ENCODE results near the gene ANKRD1.

The ANKRD1 gene

GRCh38 chr10:90968328-90969081 lies 47.6 kb upstream of the ANKRD1 start:
- Histone ChIP-seq H2AFZ (ENCODE audit: low read depth, low read length) (no peak overlapping the region), H3K4me2 (ENCODE audit: insufficient read depth, low read length) (no peak overlapping the region), H3K27me3 (ENCODE audit: insufficient read depth, low read length, poor library complexity) (no peaks in the 10 kb centered on the region), H4K20me1 (ENCODE audit: insufficient read depth, low read length) (no peaks in the 10 kb centered on the region), H3K9ac (ENCODE audit: low read depth, low read length) (no peak overlapping the region), H3K27ac (ENCODE audit: low read length) (peak overlapping the region; percentile 70), H3K36me3 (ENCODE audit: insufficient read depth, low read length) (peaks cover 24% of the 10 kb centered on the region), H3K79me2 (ENCODE audit: insufficient read depth, low read length) (peaks cover 17% of the 10 kb centered on the region), H3K4me1 (ENCODE audit: insufficient read depth, low read length) (peaks cover 66% of the 10 kb centered on the region), H3K4me3 (ENCODE audit: low read depth in 1 of 2, low read length in 2 of 2) (no peak overlapping the region), H3K9me3 (ENCODE audit: insufficient read depth, low read length, severe bottlenecking) (no peaks in the 10 kb centered on the region)
- TF ChIP-seq EZH2 (IDR thresholded peaks at IDR 0.05; ENCODE audit: borderline replicate concordance, low read depth, low read length, severe bottlenecking) (no peak), CTCF (IDR thresholded peaks at IDR 0.05; ENCODE audit: borderline replicate concordance, extremely low read depth, low read length, poor library complexity, severe bottlenecking) (no peak)
- DNase-seq (no peak), ATAC-seq (ENCODE audit: insufficient read depth, low read depth) (no peak)

- ATAC-seq (ENCODE audit: insufficient read depth, low read depth) (no peak), DNase-seq (no peak)
- peaks cover 62% of the 10 kb centered on the region for H3K4me1 ChIP-seq (ENCODE audit: insufficient read depth, low read length)
- no peak for TF ChIP-seq EZH2 (IDR thresholded peaks at IDR 0.05; ENCODE audit: borderline replicate concordance, low read depth, low read length, severe bottlenecking)
- no peak for TF ChIP-seq CTCF (IDR thresholded peaks at IDR 0.05; ENCODE audit: borderline replicate concordance, extremely low read depth, low read length, poor library complexity, severe bottlenecking)
- no peak overlapping the region for H2AFZ ChIP-seq (ENCODE audit: low read depth, low read length)
- H3K79me2 ChIP-seq (ENCODE audit: insufficient read depth, low read length) = peaks cover 14% of the 10 kb centered on the region
- no peak overlapping the region for H3K4me2 ChIP-seq (ENCODE audit: insufficient read depth, low read length)
- H4K20me1 ChIP-seq (ENCODE audit: insufficient read depth, low read length) = no peaks in the 10 kb centered on the region
- H3K27ac ChIP-seq (ENCODE audit: low read length) = peak overlapping the region; percentile 70
- H3K27me3 ChIP-seq (ENCODE audit: insufficient read depth, low read length, poor library complexity) = no peaks in the 10 kb centered on the region
- no peak overlapping the region for H3K9ac ChIP-seq (ENCODE audit: low read depth, low read length)
- H3K9me3 ChIP-seq (ENCODE audit: insufficient read depth, low read length, severe bottlenecking) = no peaks in the 10 kb centered on the region
- no peak overlapping the region for H3K4me3 ChIP-seq (ENCODE audit: low read depth in 1 of 2, low read length in 2 of 2)
- peaks cover 29% of the 10 kb centered on the region for H3K36me3 ChIP-seq (ENCODE audit: insufficient read depth, low read length)
Observed at GRCh38 chr10:90967865-90968264, 47.0 kb upstream of the ANKRD1 start.

GRCh38 chr10:90966146-90966545 lies 45.3 kb upstream of the ANKRD1 start:
- Histone ChIP-seq H3K4me1 (ENCODE audit: insufficient read depth, low read length) (peaks cover 57% of the 10 kb centered on the region), H3K9me3 (ENCODE audit: insufficient read depth, low read length, severe bottlenecking) (no peaks in the 10 kb centered on the region), H3K27ac (ENCODE audit: low read length) (peak overlapping the region; percentile 70), H4K20me1 (ENCODE audit: insufficient read depth, low read length) (no peaks in the 10 kb centered on the region), H3K4me3 (ENCODE audit: low read depth in 1 of 2, low read length in 2 of 2) (no peak overlapping the region), H3K4me2 (ENCODE audit: insufficient read depth, low read length) (no peak overlapping the region), H3K79me2 (ENCODE audit: insufficient read depth, low read length) (peaks cover 23% of the 10 kb centered on the region), H3K9ac (ENCODE audit: low read depth, low read length) (no peak overlapping the region), H2AFZ (ENCODE audit: low read depth, low read length) (no peak overlapping the region), H3K36me3 (ENCODE audit: insufficient read depth, low read length) (peaks cover 35% of the 10 kb centered on the region), H3K27me3 (ENCODE audit: insufficient read depth, low read length, poor library complexity) (no peaks in the 10 kb centered on the region)
- TF ChIP-seq CTCF (IDR thresholded peaks at IDR 0.05; ENCODE audit: borderline replicate concordance, extremely low read depth, low read length, poor library complexity, severe bottlenecking) (no peak), EZH2 (IDR thresholded peaks at IDR 0.05; ENCODE audit: borderline replicate concordance, low read depth, low read length, severe bottlenecking) (no peak)
- ATAC-seq (ENCODE audit: insufficient read depth, low read depth) (no peak), DNase-seq (no peak)
